ENCODE data around the gene MRPL42. TPM values are rescaled to one million over a fixed set of nuclear protein-coding genes. Genes with fewer than 3 reads are reported as not detected.

MRPL42 gene
- total and polyA plus RNA-seq, 2 of the 4 experiments (the other 2 are of a cell fraction) = 64.2 to 90.7 TPM

GRCh38 chr12:93430280-93430679 is 37.0 kb upstream of the MRPL42 start:
- H3K79me1 ChIP-seq (ENCODE audit: low read depth in 1 of 2, low read length in 2 of 2) = peaks cover 4 to 48% of the 10 kb centered on the region in 2 experiments; a peak in 3 of 4 replicates
- H4K91ac ChIP-seq (ENCODE audit: insufficient read depth, low read depth, low read length) = no peak overlapping the region
- H3K9ac ChIP-seq (ENCODE audit: low read depth, low read length) = no peak overlapping the region; the same call in 1 of the 2 replicates
- no peak overlapping the region for H3K56ac ChIP-seq (ENCODE audit: extremely low read depth, insufficient read depth, low read length)
- no TSS peak for BruUV-seq (replicated peaks)
- WGBS, 2 experiments (ENCODE audit: extremely low coverage in 2 of 2, insufficient read length in 1 of 2) = no CpG with 5 or more reads among the region's 4 CpGs
- no peak for DNase-seq
- CTCF ChIA-PET = interaction anchor here (2.0 kb wide), 1 partner anchor 11 kb away, joined by 5 read pairs; no protein-coding TSS in a partner anchor
- no peak overlapping the region for H2BK15ac ChIP-seq (ENCODE audit: low read depth, low read length)
- POLR2A ChIA-PET (ENCODE audit: unreplicated experiment) = no interaction called here
- no peak overlapping the region for H3K4me3 ChIP-seq (ENCODE audit: insufficient read depth, low read depth, low read length)
- no peak overlapping the region for H3K14ac ChIP-seq (replicated peaks; ENCODE audit: low read depth, low read length)
- ATAC-seq (ENCODE audit: low read depth) = no peak
- intact Hi-C loops (cut with micrococcal nuclease) (no loop called here), dilution Hi-C loops (cut with HindIII; ENCODE audit: low sequenced_read_pairs, unreplicated experiment) (no loop called here), in situ Hi-C loops (cut with MboI; ENCODE audit: low sequenced_read_pairs) (no loop called here)
- no peak overlapping the region for H4K5ac ChIP-seq (ENCODE audit: low read depth, low read length)
- no peaks in the 10 kb centered on the region for H3K9me3 ChIP-seq (ENCODE audit: control insufficient read depth, insufficient read depth, low read length)
- no peaks in the 10 kb centered on the region for H3K27me3 ChIP-seq (ENCODE audit: control insufficient read depth, insufficient read depth, low read length)
- H2AFZ ChIP-seq (replicated peaks; ENCODE audit: low read length, poor library complexity) = no peak overlapping the region
- peaks cover 92% of the 10 kb centered on the region for H4K20me1 ChIP-seq (ENCODE audit: insufficient read depth, low read length)
- H3K4ac ChIP-seq (ENCODE audit: low read depth, low read length) = no peak overlapping the region
- peaks cover 24% of the 10 kb centered on the region for H3K4me1 ChIP-seq (ENCODE audit: control insufficient read depth, insufficient read depth, low read length)
- H4K8ac ChIP-seq (ENCODE audit: low read depth in 2 of 2, low read length in 2 of 2) = no peak overlapping the region
- H3K27ac ChIP-seq (ENCODE audit: insufficient read depth, low read length) = no peak overlapping the region
- H3K4me2 ChIP-seq (ENCODE audit: low read depth, low read length) = no peak overlapping the region
- no peak overlapping the region for H2BK5ac ChIP-seq (ENCODE audit: low read depth, low read length, poor library complexity, severe bottlenecking)
- H3K36me3 ChIP-seq (ENCODE audit: control insufficient read depth, insufficient read depth, low read length) = no peaks in the 10 kb centered on the region
- peaks cover 10% of the 10 kb centered on the region; the same call in 1 of the 2 replicates for H3K9me1 ChIP-seq (ENCODE audit: insufficient read depth, low read length)
- no peak overlapping the region for H3K18ac ChIP-seq (ENCODE audit: low read depth, low read length)
- no peak overlapping the region for H2BK20ac ChIP-seq (ENCODE audit: low read depth, low read length)
- no peak overlapping the region for H2BK120ac ChIP-seq (ENCODE audit: low read depth, low read length)
- no peak for TF ChIP-seq CTCF (conservative IDR thresholded peaks at IDR 0.05; ENCODE audit: low read depth, low read length)
- TF ChIP-seq NFE2L2 (IDR thresholded peaks at IDR 0.05; ENCODE audit: low read depth, low read length) = no peak
- TF ChIP-seq MXI1 (IDR thresholded peaks at IDR 0.05; ENCODE audit: borderline replicate concordance, low read depth, low read length) = no peak
- TF ChIP-seq ELK1 (IDR thresholded peaks at IDR 0.05; ENCODE audit: borderline replicate concordance, low read depth, low read length) = no peak
- TF ChIP-seq RCOR1 (IDR thresholded peaks at IDR 0.05; ENCODE audit: insufficient replicate concordance, low read length) = no peak
- no peak for TF ChIP-seq CHD1 (IDR thresholded peaks at IDR 0.05; ENCODE audit: low read depth, low read length)
- TF ChIP-seq CEBPB (IDR thresholded peaks at IDR 0.05; ENCODE audit: low read depth, low read length) = no peak
- no peak for TF ChIP-seq RFX5 (IDR thresholded peaks at IDR 0.05; ENCODE audit: low read depth, low read length)
- no peak for TF ChIP-seq BHLHE40 (IDR thresholded peaks at IDR 0.05; ENCODE audit: low read depth, low read length)
- no peak for TF ChIP-seq MAFK (IDR thresholded peaks at IDR 0.05; ENCODE audit: low read depth, low read length)
- TF ChIP-seq MAZ (IDR thresholded peaks at IDR 0.05; ENCODE audit: borderline replicate concordance, low read depth, low read length) = no peak
- no peak overlapping the region for H3K23ac ChIP-seq (ENCODE audit: low read depth, low read length)
- H2AK9ac ChIP-seq (replicated peaks; ENCODE audit: low read depth, low read length, poor library complexity) = no peak overlapping the region
- H2AK5ac ChIP-seq (ENCODE audit: low read depth, low read length) = no peak overlapping the region
